Stimulated activated naive B cell treated with anti-CD40 and anti-IgM and Interleukin-4, amounts not matched to agents 10 μg/mL and 1 μg/mL and 100 μg/mL, for 72 hours (primary cell): ENCODE measurements around the gene MET.
A peak's percentile ranks its signal among the peaks of the same experiment; 100 is the strongest.

Experiments
- ATAC-seq, 2 donors: fragments of 150-1000 bp; cut with Tn5 transposase; replicated peaks; 2 replicates each; pipeline ENCODE4 v1.10.0; 2021; ENCODE audit warnings: moderate library complexity in 1 of 2
- DNase-seq: peaks from one replicate; pipeline ENCODE4 v3.0.0; 2021
- H3K27ac Mint-ChIP-seq: one replicate; pipeline ENCODE4 v1.8.0; 2022; ENCODE audit warnings: mild to moderate bottlenecking, mixed read lengths
- H3K27me3 Mint-ChIP-seq, 2 donors: one replicate each; pipeline ENCODE4 v1.8.0; 2022; ENCODE audit warnings: mixed read lengths in 2 of 2
- H3K36me3 Mint-ChIP-seq, 2 donors: one replicate each; pipeline ENCODE4 v1.8.0; 2022; ENCODE audit warnings: mixed read lengths in 2 of 2, mild to moderate bottlenecking in 1 of 2
- H3K4me1 Mint-ChIP-seq, 2 donors: one replicate each; pipeline ENCODE4 v1.8.0; 2022; ENCODE audit warnings: mixed read lengths in 2 of 2, mild to moderate bottlenecking in 1 of 2
- H3K4me3 Mint-ChIP-seq, 2 donors: one replicate each; pipeline ENCODE4 v1.8.0; 2022; ENCODE audit warnings: mild to moderate bottlenecking in 2 of 2, mixed read lengths in 2 of 2, moderate library complexity in 1 of 2
- H3K9me3 Mint-ChIP-seq, 2 donors: one replicate each; pipeline ENCODE4 v1.8.0; 2022; ENCODE audit warnings: mixed read lengths in 2 of 2, mild to moderate bottlenecking in 1 of 2

MET gene

DNA sequence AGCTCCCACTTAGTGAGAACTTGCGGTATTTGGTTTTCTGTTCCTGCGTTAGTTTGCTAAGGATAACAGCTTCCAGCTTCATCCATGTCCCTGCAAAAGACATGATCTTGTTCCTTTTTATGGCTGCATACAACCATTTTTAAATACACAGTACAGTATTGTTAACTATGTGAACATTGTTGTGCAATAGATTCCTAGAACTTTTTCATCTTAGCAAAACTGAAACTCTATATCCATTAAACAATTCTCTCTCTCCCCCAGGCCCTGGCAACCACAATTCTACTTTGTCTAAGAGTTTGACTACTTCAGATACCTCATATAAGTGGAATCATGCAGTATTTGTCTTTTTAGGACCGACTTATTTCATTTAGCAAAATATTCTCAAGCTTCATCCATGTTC is 118.0 kb downstream of the MET start:
- Mint-ChIP-seq H3K9me3 (no peaks in the 10 kb centered on the region), H3K4me1 (no peaks in the 10 kb centered on the region), H3K27ac (no peak overlapping the region), H3K36me3 (no peaks in the 10 kb centered on the region), H3K27me3 (peaks cover 4 to 5% of the 10 kb centered on the region in 2 donors), H3K4me3 (no peak overlapping the region)
- ATAC-seq (no peak), DNase-seq (no peak)

DNA sequence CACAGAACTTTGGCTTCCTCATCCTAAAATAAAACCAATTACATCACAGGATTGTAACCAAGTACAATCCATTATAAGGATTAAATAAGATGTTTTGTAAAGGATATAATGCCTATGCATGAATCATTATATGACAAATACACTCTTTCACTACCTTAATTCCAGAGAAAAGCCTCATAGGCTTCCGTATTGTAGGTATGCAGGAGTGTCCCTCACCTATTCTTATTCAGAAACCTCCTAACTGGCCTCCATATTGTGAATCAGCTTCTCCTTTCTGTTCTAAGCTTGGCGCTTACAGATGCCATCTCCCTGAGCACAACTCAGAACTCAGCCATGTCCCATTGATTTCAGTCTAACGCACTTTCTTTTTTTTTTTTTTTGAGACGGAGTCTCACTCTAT is 120.8 kb downstream of the MET start:
- no peaks in the 10 kb centered on the region for H3K36me3 Mint-ChIP-seq
- ATAC-seq: no peak

DNA sequence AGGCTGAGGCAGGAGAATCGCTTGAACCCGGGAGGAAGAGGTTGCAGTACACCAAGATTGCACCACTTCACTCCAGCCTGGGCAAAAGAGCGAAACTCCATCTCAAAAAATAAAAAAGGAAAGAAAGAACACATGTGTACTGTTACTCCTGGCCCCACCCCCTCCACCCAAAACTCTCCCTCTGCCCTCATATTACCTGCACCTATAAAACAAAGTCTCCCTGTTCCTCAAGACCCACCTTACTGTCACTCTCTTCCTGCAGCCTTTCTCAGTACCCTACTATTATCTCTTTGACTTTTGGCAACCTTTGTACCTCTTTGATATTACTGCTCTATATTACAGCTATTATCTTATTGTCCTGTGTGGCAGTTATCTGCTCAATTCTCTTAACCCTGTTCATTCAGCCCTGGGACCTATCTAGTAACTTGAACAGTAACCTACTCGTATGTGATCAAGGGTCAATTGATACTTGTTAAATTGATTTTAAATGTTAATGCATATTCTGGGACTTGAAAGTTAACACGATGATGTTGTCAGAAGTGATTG is 121.9 kb downstream of the MET start:
- no peaks in the 10 kb centered on the region for H3K36me3 Mint-ChIP-seq
- no peaks in the 10 kb centered on the region for H3K4me1 Mint-ChIP-seq
- peaks cover 4 to 11% of the 10 kb centered on the region in 2 donors for H3K27me3 Mint-ChIP-seq
- H3K27ac Mint-ChIP-seq: no peak overlapping the region
- DNase-seq (no peak), ATAC-seq (no peak)
- H3K9me3 Mint-ChIP-seq: no peaks in the 10 kb centered on the region
- no peak overlapping the region for H3K4me3 Mint-ChIP-seq

More for the DNA sequence above, 120.8 kb downstream of the MET start:
- no peaks in the 10 kb centered on the region for H3K9me3 Mint-ChIP-seq
- DNase-seq: no peak
- no peaks in the 10 kb centered on the region for H3K4me1 Mint-ChIP-seq
- no peak overlapping the region for H3K27ac Mint-ChIP-seq
- peaks cover 4 to 11% of the 10 kb centered on the region in 2 donors for H3K27me3 Mint-ChIP-seq
- no peak overlapping the region for H3K4me3 Mint-ChIP-seq

DNA sequence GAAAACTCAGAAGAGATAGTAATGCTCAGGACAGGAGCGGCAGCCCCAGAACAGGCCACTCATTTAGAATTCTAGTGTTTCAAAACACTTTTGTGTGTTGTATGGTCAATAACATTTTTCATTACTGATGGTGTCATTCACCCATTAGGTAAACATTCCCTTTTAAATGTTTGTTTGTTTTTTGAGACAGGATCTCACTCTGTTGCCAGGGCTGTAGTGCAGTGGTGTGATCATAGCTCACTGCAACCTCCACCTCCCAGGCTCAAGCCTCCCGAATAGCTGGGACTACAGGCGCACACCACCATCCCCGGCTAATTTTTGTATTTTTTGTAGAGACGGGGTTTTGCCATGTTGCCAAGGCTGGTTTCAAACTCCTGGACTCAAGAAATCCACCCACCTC is 124.5 kb downstream of the MET start:
- H3K36me3 Mint-ChIP-seq: no peaks in the 10 kb centered on the region
- H3K27ac Mint-ChIP-seq: no peak overlapping the region
- H3K4me1 Mint-ChIP-seq: no peaks in the 10 kb centered on the region
- H3K9me3 Mint-ChIP-seq: no peaks in the 10 kb centered on the region
- H3K27me3 Mint-ChIP-seq: peaks cover 10 to 25% of the 10 kb centered on the region in 2 donors
- no peak overlapping the region for H3K4me3 Mint-ChIP-seq
- no peak for DNase-seq
- ATAC-seq: no peak

DNA sequence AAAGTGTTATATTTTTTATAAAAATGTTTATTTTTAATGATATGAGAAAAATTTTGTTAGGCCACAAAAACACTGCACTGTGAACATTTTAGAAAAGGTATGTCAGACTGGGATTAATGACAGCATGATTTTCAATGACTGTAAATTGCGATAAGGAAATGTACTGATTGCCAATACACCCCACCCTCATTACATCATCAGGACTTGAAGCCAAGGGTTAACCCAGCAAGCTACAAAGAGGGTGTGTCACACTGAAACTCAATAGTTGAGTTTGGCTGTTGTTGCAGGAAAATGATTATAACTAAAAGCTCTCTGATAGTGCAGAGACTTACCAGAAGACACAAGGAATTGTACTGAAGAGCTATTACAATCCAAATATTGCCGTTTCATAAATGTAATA is 125.6 kb downstream of the MET start:
- no peak overlapping the region for H3K4me3 Mint-ChIP-seq
- no peaks in the 10 kb centered on the region for H3K9me3 Mint-ChIP-seq
- ATAC-seq: no peak
- H3K27ac Mint-ChIP-seq: no peak overlapping the region
- no peaks in the 10 kb centered on the region for H3K36me3 Mint-ChIP-seq
- peaks cover 12 to 25% of the 10 kb centered on the region in 2 donors for H3K27me3 Mint-ChIP-seq
- H3K4me1 Mint-ChIP-seq: peaks cover under 1 to 2% of the 10 kb centered on the region in 2 donors
- DNase-seq: no peak

DNA sequence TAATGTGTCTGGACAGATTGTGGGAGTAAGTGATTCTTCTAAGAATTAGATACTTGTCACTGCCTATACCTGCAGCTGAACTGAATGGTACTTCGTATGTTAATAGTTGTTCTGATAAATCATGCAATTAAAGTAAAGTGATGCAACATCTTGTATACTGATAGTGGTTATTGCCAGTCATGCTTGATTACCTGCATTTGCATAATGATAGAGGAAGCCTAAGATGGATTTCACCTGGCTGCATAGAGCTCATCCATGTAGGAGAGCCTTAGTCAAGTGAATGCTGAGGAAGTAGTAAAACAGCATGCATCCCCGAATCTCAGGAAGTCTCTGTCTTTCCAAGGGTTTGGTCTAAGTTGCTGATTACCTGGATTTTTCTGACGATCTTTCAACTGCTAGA is 126.2 kb downstream of the MET start:
- Mint-ChIP-seq H3K9me3 (no peaks in the 10 kb centered on the region), H3K27me3 (peaks cover 15 to 25% of the 10 kb centered on the region in 2 donors), H3K27ac (no peak overlapping the region), H3K4me3 (no peak overlapping the region), H3K4me1 (peaks cover 5 to 8% of the 10 kb centered on the region in 2 donors), H3K36me3 (no peaks in the 10 kb centered on the region)
- ATAC-seq (no peak), DNase-seq (no peak)

DNA sequence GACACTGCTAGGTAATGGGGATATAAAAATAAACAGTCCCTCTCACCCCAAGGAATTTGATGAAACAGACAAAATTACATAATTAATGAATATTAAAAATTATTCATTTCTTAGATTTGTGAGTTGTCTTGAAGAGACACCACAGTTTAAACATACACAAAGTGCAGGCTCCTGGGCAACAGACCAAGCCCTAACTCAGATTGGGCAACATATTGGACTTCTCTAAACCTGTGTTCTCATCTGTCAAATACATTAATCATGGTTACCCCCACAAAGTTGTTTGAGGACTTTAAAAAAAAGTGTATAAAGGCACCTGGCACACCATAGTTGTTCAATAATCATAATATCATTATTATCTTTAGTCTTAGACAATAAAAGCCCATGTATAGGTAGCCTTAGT is 127.9 kb downstream of the MET start:
- Mint-ChIP-seq H3K4me3 (no peak overlapping the region), H3K4me1 (peaks cover 5 to 8% of the 10 kb centered on the region in 2 donors), H3K27ac (no peak overlapping the region), H3K27me3 (peaks cover 20% of the 10 kb centered on the region in 2 donors), H3K9me3 (no peaks in the 10 kb centered on the region), H3K36me3 (no peaks in the 10 kb centered on the region)
- no peak for DNase-seq
- no peak for ATAC-seq

DNA sequence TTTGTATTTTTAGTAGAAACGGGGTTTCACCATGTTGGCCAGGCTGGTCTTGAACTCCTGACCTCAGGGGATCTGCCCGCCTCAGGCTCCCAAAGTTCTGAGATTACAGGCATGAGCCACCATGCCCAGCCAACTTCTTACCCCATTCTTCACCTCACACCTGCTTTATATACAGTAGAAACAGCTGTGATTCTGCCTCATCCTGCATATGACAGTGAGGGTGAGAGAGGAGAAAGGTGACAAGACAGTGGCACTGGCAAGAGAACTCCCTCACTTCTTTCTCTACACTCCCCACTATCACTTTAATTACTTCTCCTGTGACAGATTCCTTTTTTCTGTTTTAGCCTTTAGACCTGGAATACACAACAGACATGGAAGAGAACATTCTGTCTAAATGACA is 128.6 kb downstream of the MET start:
- H3K27ac Mint-ChIP-seq: no peak overlapping the region

DNA sequence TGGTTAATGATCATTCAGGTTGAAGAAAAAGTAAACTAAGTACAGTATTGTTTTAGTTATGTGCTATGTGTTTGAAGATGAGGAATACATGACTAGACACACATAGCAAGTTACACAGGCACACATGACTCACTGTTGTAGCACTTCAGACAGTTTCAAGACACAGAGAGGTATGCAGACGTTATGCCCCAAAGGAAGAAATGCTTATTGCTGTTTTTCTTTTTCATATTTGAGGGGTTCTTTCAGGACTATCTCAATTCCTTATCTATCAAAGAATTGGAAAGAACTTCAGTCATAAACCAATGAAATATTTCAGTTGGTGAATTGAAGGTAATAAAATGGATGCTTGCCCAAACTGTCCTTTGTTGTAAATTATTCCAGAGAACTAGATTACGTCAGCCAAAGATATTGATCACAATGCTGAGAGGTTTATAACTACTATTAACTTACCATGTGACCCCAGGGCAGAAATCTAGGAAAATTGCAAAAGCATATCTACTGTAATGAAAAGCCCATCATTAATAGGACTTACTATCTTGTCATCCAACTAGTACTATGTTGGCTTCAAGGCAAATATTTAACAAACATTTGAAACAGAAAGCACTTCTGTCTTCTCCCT is 129.2 kb downstream of the MET start:
- DNase-seq: no peak
- no peak for ATAC-seq
- Mint-ChIP-seq H3K9me3 (no peaks in the 10 kb centered on the region), H3K4me1 (peaks cover 5 to 8% of the 10 kb centered on the region in 2 donors), H3K27me3 (peaks cover 14 to 20% of the 10 kb centered on the region in 2 donors), H3K36me3 (no peaks in the 10 kb centered on the region), H3K27ac (no peak overlapping the region), H3K4me3 (no peak overlapping the region)

More for the DNA sequence above, 128.6 kb downstream of the MET start:
- Mint-ChIP-seq H3K36me3 (no peaks in the 10 kb centered on the region), H3K9me3 (no peaks in the 10 kb centered on the region), H3K4me3 (no peak overlapping the region), H3K27me3 (peaks cover 19 to 20% of the 10 kb centered on the region in 2 donors), H3K4me1 (peaks cover 5 to 8% of the 10 kb centered on the region in 2 donors)
- DNase-seq (no peak), ATAC-seq (no peak)

DNA sequence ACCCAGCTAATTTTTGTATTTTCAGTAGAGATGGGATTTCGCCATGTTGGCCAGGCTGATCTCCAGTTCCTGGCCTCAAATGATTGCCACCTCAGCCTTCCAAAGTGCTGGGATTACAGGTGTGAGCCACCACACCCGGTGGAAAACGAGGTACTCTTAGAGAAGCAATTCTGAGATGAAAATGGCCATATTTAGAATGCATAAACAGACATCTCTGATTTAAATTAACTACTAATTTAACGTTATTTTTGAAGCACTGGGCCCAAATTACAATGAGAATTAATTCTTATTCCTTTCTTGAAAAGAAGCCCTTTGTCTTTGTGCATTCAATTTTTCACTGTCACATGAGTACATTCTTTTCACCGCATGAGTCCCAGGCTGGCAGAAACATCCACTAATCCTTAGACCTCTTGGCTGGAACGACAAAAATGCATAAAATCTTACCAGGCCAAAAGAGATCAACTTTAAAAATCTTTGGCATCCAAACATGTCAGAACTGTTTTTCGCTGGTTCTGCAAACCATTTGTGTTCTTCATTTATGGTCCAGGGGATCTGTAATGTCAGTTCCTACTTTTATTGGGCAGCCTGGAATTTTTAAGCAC is 130.2 kb downstream of the MET start:
- H3K27ac Mint-ChIP-seq: no peak overlapping the region
- DNase-seq (no peak), ATAC-seq (no peak)
- H3K4me3 Mint-ChIP-seq: no peak overlapping the region
- H3K4me1 Mint-ChIP-seq: peaks cover 5 to 8% of the 10 kb centered on the region in 2 donors
- peaks cover 14 to 20% of the 10 kb centered on the region in 2 donors for H3K27me3 Mint-ChIP-seq
- H3K9me3 Mint-ChIP-seq: no peaks in the 10 kb centered on the region
- no peaks in the 10 kb centered on the region for H3K36me3 Mint-ChIP-seq

DNA sequence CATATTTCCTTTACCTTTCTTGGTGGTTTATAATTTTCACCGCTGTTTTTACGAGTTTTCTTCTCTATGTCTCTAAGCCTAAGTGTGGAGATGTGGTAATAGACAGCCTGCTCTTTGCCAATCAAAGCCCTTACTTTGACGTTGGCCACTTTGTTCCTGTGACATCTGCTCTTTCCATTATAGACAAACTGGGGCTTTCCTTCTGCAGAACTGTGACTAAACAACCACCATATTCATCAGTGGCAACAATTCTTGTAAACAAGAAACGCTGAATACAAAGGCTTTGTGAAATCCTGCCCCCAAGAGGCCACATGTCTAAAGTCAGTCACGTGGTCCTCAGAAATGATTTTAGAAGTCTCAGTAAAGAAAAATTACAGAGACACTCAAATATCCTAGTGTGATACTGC is 130.8 kb downstream of the MET start:
- ATAC-seq (peak; percentile 83 to 87), DNase-seq (no peak)
- H3K27me3 Mint-ChIP-seq: peaks cover 14 to 20% of the 10 kb centered on the region in 2 donors
- H3K4me3 Mint-ChIP-seq: no peak overlapping the region
- H3K27ac Mint-ChIP-seq: no peak overlapping the region
- peaks cover 5 to 8% of the 10 kb centered on the region in 2 donors for H3K4me1 Mint-ChIP-seq
- H3K36me3 Mint-ChIP-seq: no peaks in the 10 kb centered on the region
- no peaks in the 10 kb centered on the region for H3K9me3 Mint-ChIP-seq

DNA sequence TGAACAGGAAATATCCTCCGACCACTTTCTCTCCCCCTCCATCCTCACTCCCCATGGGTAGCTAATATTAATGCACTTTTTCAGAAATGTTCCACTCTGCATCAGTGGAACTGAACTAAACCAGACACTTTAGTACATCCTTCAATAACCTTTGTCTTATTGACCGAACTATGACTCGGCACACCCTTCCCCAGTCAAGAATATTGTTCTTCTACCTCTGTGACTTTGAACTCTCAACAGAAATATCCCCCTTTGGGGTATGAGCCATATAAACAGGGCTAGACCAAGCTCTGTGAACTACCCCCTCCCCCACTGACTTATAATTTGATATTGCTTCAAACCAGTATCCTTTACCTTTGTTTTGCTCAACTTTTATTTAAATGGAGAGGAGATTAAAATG is 132.5 kb downstream of the MET start:
- H3K36me3 Mint-ChIP-seq: no peaks in the 10 kb centered on the region
- H3K27me3 Mint-ChIP-seq: peaks cover 9 to 20% of the 10 kb centered on the region in 2 donors
- no peak for ATAC-seq

DNA sequence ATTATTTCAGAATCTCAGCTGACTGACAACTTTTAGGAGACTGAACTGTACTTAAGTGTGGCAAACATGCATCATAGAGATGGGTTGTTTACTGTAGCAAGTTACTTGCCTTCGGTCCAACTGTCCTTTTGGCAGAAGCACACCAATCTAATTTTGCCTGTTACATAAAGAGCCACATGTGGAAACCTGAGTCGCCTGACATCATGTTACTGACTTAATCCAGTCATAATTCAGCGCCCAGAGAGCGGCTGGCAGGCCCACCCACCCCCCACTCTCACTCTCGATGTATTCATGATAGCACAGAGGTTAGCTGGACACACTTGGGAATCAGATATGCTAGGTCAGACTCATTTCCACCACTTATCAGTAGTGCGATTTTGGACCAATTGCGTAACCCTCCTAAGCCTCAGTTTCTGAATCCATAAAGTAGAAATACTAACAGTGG is 133.1 kb downstream of the MET start:
- no peak for ATAC-seq
- Mint-ChIP-seq H3K27me3 (peaks cover 8 to 20% of the 10 kb centered on the region in 2 donors), H3K27ac (no peak overlapping the region)

More for the DNA sequence above, 132.5 kb downstream of the MET start:
- Mint-ChIP-seq H3K4me3 (no peak overlapping the region), H3K9me3 (no peaks in the 10 kb centered on the region), H3K27ac (no peak overlapping the region), H3K4me1 (peaks cover 5 to 8% of the 10 kb centered on the region in 2 donors)
- no peak for DNase-seq

DNA sequence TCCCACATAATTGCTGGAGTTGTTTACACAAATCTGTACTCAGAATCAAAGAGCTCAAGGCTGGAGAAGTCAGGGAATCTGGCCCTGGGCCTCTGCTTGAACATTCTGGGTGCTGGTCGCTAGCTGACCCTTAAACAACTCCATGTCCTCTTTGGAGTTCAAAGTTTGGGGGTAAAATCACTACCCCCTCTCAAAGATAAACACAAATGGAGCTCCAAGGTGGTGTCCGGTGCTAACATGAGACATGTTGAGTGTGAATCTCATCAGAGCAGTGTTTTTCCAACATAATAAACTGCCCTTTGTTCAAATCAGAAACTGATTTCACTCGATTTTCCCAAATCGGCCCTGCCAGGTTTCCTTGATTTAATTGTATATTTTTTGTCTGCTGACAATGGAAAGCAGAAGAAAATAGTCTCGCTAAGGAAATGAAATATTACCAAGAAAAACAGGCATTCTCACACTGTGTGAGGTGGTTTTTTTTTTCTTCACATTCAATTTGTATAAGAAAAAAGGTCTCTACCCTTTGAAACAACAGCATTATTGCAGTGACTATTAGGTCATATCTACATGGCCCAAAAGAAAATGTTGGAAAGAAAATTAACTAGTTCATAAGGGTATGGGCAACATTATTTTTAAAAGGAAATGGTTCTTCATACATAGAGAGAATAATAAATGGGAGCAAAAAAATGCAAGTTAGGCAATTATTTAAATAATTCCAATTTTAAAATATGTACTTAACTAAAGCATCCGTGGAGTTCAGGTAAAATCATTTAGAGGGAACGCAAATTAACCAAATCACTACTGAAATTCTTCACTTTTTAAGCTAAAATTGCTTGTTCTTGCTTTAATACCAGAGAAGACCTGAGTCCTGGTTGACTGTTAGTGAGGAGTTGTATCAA is 134.3 kb downstream of the MET start:
- H3K27me3 Mint-ChIP-seq: peaks cover 0 to 14% of the 10 kb centered on the region in 2 donors
- no peaks in the 10 kb centered on the region for H3K9me3 Mint-ChIP-seq
- H3K36me3 Mint-ChIP-seq: no peaks in the 10 kb centered on the region
- no peak overlapping the region for H3K4me3 Mint-ChIP-seq
- no peak overlapping the region for H3K27ac Mint-ChIP-seq
- ATAC-seq: no peak
- no peak for DNase-seq
- H3K4me1 Mint-ChIP-seq: peaks cover 5 to 8% of the 10 kb centered on the region in 2 donors

More for the DNA sequence above, 133.1 kb downstream of the MET start:
- DNase-seq: no peak
- no peaks in the 10 kb centered on the region for H3K36me3 Mint-ChIP-seq
- no peak overlapping the region for H3K4me3 Mint-ChIP-seq
- no peaks in the 10 kb centered on the region for H3K9me3 Mint-ChIP-seq
- peaks cover 5 to 8% of the 10 kb centered on the region in 2 donors for H3K4me1 Mint-ChIP-seq
